Measurements from ENCODE around the gene CAMSAP1. TPM values are rescaled to one million over a fixed set of nuclear protein-coding genes. Genes with fewer than 3 reads are reported as not detected.
"Not testable (repeated sequence)": the region's sequence is repeated elsewhere in the genome, so short reads cannot be mapped to it uniquely, and the experiment has no call there.

Gene CAMSAP1
- total RNA-seq (2014; rRNA removed; shearing (Covaris generic); ENCODE audit: low replicate concordance) = 22.6 and 39.3 TPM in 2 replicates

- DNase-seq (ENCODE audit: low read depth) = peak; percentile 76
- in situ Hi-C loops (cut with HindIII; ENCODE audit: low pct_unique_long_range_greater_than_20kb, low sequenced_read_pairs) = no loop called here
Measured at GRCh38 chr9:135907431-135908092, at the start of gene CAMSAP1. Gene CAMSAP1 (minus strand): TSS chr9:135907546. CDS start chr9:135907159, 387 bp downstream.

DNA sequence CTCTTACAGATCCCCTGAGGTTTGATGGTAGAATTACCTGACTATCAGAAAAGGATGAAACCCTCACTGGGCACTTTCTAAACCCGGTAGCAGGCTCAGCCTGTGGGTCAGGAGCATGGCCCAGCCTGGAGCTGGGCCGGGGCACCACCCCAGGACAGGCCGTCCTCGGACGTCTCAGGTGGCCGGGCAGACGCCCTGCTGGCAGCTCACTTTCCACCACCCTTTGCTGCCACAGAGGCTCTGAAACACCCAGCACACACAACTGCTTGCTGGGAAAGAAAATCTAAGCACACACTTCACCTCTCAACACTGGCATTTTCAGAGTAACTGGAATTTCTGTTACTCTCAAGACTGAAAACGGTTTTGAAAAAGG lies 49.4 kb upstream of the CAMSAP1 start:
- no peak for DNase-seq (ENCODE audit: low read depth)
- in situ Hi-C loops (cut with HindIII; ENCODE audit: low pct_unique_long_range_greater_than_20kb, low sequenced_read_pairs) = no loop called here

GRCh38 chr9:135955934-135956801 lies 48.8 kb upstream of the CAMSAP1 start:
- no peak for DNase-seq (ENCODE audit: low read depth)
- in situ Hi-C loops (cut with HindIII; ENCODE audit: low pct_unique_long_range_greater_than_20kb, low sequenced_read_pairs) = no loop called here

DNA sequence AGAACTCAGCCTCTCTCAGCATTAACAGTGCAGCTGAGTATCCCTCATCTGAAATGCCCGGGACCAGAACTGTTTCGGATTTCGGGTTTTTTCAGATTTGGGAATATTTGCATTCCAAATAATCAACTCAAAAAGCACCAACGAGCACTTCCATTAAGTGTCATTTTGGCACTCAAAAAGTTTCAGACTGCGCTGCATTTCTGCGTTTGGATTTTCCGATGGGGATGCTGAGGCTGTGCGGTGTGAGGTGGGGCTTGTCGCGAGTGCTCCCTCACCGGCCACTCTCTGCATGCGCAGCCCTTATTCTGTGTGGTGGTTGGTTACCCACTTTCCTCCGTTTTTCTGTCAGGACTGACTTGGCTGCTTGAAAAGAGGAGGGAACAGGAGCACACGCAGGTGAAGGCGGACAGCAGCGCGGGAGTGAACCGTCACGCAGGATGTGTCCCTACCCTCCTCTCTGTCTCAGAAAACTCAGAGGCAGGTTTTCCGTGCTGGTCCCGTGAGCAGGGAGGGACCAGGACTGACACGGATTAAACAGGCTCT lies 45.4 kb upstream of the CAMSAP1 start:
- no peak for DNase-seq (ENCODE audit: low read depth)
- in situ Hi-C loops (cut with HindIII; ENCODE audit: low pct_unique_long_range_greater_than_20kb, low sequenced_read_pairs) = no loop called here

- in situ Hi-C loops (cut with HindIII; ENCODE audit: low pct_unique_long_range_greater_than_20kb, low sequenced_read_pairs) = no loop called here
- peak; percentile 93 for DNase-seq (ENCODE audit: low read depth)
Measured at GRCh38 chr9:135951889-135952663, 44.7 kb upstream of the CAMSAP1 start.

DNA sequence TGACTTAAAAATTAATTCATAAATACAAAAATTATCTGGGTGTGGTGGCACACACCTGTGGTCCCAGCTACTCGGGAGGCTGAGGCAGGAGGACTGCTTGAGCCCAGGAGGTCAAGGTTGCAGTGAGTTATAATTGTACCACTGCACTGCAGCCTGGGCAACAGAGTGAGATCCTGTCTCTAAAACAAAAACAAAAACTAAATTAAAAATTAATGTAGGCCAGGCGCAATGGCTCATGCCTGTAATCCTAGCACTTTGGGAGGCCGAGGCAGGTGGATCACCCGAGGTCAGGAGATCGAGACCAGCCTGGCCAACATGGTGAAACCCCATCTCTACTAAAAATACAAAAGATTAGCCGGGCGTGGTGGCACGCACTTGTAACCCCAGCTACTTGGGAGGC lies 44.0 kb upstream of the CAMSAP1 start:
- DNase-seq (ENCODE audit: low read depth); in situ Hi-C loops (cut with HindIII; ENCODE audit: low pct_unique_long_range_greater_than_20kb, low sequenced_read_pairs): not testable (repeated sequence)

- in situ Hi-C loops (cut with HindIII; ENCODE audit: low pct_unique_long_range_greater_than_20kb, low sequenced_read_pairs); DNase-seq (ENCODE audit: low read depth): not testable (repeated sequence)
Measured at GRCh38 chr9:135950841-135951240, 43.5 kb upstream of the CAMSAP1 start.

DNA sequence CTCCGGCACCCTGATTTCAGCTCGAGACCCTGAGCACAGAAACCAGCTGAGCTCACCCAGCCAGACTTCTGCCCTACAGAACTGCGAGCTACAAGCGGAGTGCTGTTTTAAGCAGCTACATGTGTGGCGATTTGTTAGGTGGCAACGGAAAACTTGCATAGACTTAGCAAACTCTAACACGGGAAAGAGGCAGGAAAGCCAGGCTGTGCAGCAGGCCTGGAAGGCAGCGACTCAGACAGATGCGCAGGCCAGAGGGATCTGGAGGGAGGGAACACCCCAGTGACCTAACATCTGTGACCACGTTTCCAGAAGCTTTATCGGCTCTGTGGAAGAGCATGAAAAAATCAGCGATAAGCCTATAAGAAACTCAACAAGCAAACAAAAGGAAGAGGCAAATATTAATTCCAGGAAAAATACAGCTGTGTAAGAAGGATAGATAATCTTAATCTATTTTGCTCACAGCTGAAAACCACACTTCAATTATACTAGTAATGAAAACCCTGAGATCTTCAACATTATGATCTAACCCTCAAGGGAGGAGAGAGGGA lies 42.9 kb upstream of the CAMSAP1 start:
- DNase-seq (ENCODE audit: low read depth) = no peak
- in situ Hi-C loops (cut with HindIII; ENCODE audit: low pct_unique_long_range_greater_than_20kb, low sequenced_read_pairs) = no loop called here

DNA sequence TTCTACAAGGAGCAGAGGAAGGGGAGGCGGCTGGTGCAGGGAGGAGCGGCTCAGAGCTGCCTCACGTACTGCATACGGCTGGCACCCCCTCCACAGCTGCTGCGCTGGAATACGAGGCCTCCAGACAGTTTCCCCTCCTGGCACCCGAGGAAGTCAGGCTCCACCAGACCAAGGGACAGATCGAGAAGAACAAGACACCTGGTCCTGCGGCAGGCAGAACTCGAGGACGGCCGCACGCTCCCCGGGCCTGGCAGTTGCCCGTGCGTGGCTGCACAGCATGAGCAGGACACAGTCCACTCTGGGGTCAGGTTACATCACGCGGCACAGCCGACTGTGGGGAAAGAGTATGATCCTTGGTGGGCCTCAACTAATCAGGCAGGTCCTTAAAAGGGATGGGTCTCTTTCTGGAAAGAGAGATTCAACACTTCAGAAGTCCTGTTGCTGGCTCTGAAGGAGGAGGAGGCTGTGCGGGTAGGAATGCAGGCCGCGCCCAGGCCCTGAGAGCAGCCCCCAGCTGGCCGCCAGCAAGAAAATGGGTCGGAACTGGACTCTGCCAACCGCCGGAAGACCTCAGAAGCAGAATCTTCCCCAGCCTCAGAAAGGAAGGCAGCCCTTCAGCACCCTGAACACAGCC lies 42.3 kb upstream of the CAMSAP1 start:
- no peak for DNase-seq (ENCODE audit: low read depth)
- in situ Hi-C loops (cut with HindIII; ENCODE audit: low pct_unique_long_range_greater_than_20kb, low sequenced_read_pairs) = no loop called here

- DNase-seq (ENCODE audit: low read depth) = no peak
- in situ Hi-C loops (cut with HindIII; ENCODE audit: low pct_unique_long_range_greater_than_20kb, low sequenced_read_pairs) = no loop called here
Measured at GRCh38 chr9:135948968-135949367, 41.6 kb upstream of the CAMSAP1 start.

DNA sequence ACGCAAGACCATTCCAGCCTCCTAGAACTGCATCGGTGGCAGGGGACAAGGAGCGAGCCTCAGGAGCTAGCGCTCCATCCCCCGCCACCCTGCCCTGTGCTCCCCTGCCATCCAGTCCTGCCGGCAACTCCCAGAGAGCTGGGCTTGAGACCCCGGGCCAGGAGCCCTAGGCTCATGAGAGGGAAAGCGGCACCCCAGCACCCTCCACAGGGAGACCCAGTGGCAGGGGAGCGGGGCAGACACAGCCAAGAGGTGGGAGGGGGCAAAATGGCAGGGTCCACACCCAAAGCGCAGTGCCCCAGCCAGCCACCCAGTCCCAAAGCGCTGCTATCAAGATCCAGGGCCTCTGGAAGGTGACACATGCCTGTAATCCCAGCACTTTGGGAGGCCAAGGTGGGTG lies 41.1 kb upstream of the CAMSAP1 start:
- DNase-seq (ENCODE audit: low read depth) = no peak
- in situ Hi-C loops (cut with HindIII; ENCODE audit: low pct_unique_long_range_greater_than_20kb, low sequenced_read_pairs) = no loop called here

DNA sequence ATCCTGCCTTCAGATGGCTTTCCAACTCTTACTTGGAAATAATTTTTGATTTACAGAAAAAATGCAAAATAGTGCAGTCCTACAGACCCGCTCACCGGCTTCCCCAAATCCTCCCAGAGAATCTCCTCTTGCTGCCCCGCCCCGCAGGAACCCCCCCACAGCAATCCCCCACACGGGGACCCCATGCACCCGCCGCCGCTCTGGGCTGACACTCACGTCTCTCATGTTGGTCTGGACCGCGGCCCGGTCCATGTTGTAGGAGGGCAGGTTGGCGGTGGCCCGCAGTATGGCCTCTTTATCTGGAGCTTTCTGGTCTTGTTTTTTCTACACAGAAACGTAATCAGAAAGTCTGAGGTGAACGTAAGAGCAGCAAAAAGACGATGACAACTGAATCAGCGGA lies 40.2 kb upstream of the CAMSAP1 start:
- in situ Hi-C loops (cut with HindIII; ENCODE audit: low pct_unique_long_range_greater_than_20kb, low sequenced_read_pairs) = no loop called here
- DNase-seq (ENCODE audit: low read depth) = no peak

GRCh38 chr9:135947105-135947504 lies 39.8 kb upstream of the CAMSAP1 start:
- in situ Hi-C loops (cut with HindIII; ENCODE audit: low pct_unique_long_range_greater_than_20kb, low sequenced_read_pairs); DNase-seq (ENCODE audit: low read depth): not testable (repeated sequence)

GRCh38 chr9:135946392-135946994 lies 39.1 kb upstream of the CAMSAP1 start:
- DNase-seq (ENCODE audit: low read depth) = no peak
- in situ Hi-C loops (cut with HindIII; ENCODE audit: low pct_unique_long_range_greater_than_20kb, low sequenced_read_pairs) = no loop called here

- DNase-seq (ENCODE audit: low read depth) = no peak
- in situ Hi-C loops (cut with HindIII; ENCODE audit: low pct_unique_long_range_greater_than_20kb, low sequenced_read_pairs) = no loop called here
Measured at GRCh38 chr9:135945969-135946368, 38.6 kb upstream of the CAMSAP1 start.

GRCh38 chr9:135944444-135945252 lies 37.3 kb upstream of the CAMSAP1 start:
- no peak for DNase-seq (ENCODE audit: low read depth)
- in situ Hi-C loops (cut with HindIII; ENCODE audit: low pct_unique_long_range_greater_than_20kb, low sequenced_read_pairs) = no loop called here

- in situ Hi-C loops (cut with HindIII; ENCODE audit: low pct_unique_long_range_greater_than_20kb, low sequenced_read_pairs); DNase-seq (ENCODE audit: low read depth): not testable (repeated sequence)
Measured at GRCh38 chr9:135943604-135944003, 36.3 kb upstream of the CAMSAP1 start.
